GM20000 (cell line): ENCODE measurements around the gene VSIG2.

Source experiments
- DNase-seq: peaks from one replicate; pipeline ENCODE4 v3.0.0; 2012; ENCODE audit warnings: low spot score
- CTCF ChIP-seq: IDR thresholded peaks from 2 replicates; pipeline ENCODE4 v1.5.1; 2012; ENCODE audit warnings: mild to moderate bottlenecking, control low read depth; ENCODE audit errors: extremely low read depth, missing control alignments

VSIG2 gene

DNA sequence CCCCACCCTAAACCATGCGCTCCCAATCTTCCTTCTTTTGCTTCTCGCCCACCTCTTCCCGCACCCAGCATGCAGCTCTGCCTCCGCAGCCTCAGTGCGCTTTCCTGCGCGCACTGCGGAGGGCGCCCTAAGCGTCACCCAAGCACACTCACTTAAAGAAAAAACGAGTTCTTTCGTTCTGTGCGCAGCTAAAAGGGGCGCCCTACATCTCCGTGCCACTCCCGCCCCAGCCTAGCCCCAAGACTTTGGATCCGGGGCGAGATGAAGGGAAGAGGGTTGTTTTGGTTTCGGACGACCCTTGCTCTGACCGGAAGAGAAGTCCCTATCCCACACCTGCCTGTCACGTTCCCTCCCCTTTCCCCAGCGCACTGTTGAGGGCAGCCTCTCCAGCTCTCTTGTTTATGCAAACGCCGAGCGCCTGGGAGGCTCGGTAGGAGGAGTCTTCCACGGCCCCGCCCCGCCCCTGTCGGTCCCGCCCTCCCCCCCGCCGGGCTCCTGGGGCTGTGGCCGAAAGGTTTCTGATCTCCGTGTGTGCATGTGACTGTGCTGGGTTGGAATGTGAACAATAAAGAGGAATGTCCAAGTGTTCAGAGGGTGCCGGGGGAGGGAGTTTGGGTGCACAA, 5.3 kb downstream of the VSIG2 start:
- peak; percentile 96 for DNase-seq
- peak; percentile 85 for TF ChIP-seq CTCF

GRCh38 chr11:124745835-124746620, 6.0 kb downstream of the VSIG2 start:
- DNase-seq: peak; percentile 81
- TF ChIP-seq CTCF: peak; percentile 36

DNA sequence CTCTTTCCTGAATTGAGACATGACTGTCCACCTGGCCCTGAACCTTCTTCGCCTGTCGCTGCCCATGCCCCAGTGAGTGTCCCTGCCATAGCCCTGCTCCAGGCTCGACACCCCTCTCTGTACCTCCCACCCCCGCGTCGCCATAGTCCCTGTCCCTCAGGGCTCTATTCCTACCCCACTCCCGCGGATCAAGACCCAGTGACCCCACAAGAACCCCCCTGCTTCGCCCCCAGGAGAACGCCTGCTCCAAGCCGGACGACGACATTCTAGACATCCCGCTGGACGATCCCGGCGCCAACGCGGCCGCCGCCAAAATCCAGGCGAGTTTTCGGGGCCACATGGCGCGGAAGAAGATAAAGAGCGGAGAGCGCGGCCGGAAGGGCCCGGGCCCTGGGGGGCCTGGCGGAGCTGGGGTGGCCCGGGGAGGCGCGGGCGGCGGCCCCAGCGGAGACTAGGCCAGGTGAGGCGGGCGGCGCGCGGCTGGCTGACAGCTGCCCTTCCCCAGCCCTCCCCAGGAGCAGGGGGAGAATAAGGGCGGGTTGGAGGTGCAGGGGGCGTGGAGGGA, 6.7 kb downstream of the VSIG2 start:
- no peak for TF ChIP-seq CTCF
- DNase-seq: peak; percentile 12

- DNase-seq: no peak
- no peak for TF ChIP-seq CTCF
Measured at GRCh38 chr11:124743050-124743449, 9.0 kb downstream of the VSIG2 start.

DNA sequence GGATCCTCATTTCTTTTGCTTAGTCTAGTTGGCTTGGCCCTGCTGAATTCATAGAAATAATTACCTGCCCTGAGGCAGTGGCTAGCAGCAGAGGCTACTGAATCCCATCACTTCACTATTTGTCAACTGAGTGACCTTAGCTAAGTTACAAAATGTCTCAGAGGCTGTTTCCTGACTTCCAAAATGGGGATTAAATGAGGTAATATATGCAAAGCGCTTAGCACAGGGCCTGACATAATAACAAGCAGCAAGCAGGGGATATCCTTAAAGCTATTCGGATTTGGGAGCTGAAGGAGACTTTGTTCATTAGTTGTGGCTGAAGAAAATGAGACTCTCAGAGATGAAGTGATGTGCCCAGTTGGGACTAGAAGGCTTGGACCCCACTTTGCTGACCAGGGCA, 9.5 kb downstream of the VSIG2 start:
- DNase-seq: peak; percentile 13
- no peak for TF ChIP-seq CTCF

DNA sequence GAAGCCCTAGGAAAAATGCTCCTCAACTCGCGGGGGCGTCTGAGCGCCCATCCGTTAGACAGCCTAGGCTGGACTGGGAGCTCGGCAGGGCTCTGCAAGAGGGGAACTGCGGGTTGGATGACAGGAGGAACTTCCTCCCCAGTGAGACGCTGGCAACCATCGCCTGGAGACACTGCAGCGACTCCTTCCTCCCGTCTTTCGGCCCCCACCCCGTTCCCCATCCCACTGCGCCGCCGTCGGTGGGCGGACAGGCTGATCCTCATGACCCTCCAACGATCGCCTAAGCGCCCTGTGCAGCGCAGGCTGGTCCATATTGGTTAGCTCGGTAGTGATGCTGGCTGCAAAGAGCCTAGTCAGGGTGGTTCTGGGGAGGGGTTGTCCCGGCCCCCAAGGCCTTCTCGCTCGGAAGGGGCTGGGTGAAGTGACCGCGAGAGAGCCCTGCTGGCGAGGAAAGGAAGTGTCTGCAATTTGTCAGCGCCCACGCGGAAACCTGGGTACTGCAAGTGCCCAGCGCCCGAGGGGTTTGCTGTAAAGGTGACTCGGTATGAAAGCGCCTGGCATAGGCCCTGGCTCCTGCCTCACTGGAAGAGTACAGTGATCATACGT, 11.7 kb downstream of the VSIG2 start:
- peak; percentile 75 for DNase-seq
- TF ChIP-seq CTCF: peak; percentile 32
